ENCODE data around the gene ACP2. TPM values are rescaled to one million over a fixed set of nuclear protein-coding genes. Genes with fewer than 3 reads are reported as not detected.

The ACP2 gene
- total and polyA plus RNA-seq, 10 of the 15 experiments (the other 5 are each of a cell fraction or from before 2014, with no cell fraction given), result 0.98 to 11.7 (median 7.4) TPM

GRCh38 chr11:47213950-47214565 lies 34.6 kb downstream of the ACP2 start (continued):
- TF ChIP-seq, protein P1, sequence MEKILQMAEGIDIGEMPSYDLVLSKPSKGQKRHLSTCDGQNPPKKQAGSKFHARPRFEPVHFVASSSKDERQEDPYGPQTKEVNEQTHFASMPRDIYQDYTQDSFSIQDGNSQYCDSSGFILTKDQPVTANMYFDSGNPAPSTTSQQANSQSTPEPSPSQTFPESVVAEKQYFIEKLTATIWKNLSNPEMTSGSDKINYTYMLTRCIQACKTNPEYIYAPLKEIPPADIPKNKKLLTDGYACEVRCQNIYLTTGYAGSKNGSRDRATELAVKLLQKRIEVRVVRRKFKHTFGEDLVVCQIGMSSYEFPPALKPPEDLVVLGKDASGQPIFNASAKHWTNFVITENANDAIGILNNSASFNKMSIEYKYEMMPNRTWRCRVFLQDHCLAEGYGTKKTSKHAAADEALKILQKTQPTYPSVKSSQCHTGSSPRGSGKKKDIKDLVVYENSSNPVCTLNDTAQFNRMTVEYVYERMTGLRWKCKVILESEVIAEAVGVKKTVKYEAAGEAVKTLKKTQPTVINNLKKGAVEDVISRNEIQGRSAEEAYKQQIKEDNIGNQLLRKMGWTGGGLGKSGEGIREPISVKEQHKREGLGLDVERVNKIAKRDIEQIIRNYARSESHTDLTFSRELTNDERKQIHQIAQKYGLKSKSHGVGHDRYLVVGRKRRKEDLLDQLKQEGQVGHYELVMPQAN (conservative IDR thresholded peaks at IDR 0.05), result peak; percentile 32; the same call in 1 of the 2 replicates
- peak; percentile 66; the same call in 1 of the 2 replicates for TF ChIP-seq NFYB (IDR thresholded peaks at IDR 0.05; ENCODE audit: insufficient read depth, low read depth, low read length)
- TF ChIP-seq MTA2 (IDR thresholded peaks at IDR 0.05; ENCODE audit: low read depth), result no peak
- no peak for TF ChIP-seq RBBP5 (conservative IDR thresholded peaks at IDR 0.05)
- no peak for TF ChIP-seq SIN3A (IDR thresholded peaks at IDR 0.05; ENCODE audit: low read depth, low read length)
- peak; percentile 68 for TF ChIP-seq CREM (IDR thresholded peaks at IDR 0.05; ENCODE audit: low read depth)
- TF ChIP-seq ATF7 (IDR thresholded peaks at IDR 0.05; ENCODE audit: low read depth), result peak; percentile 80
- no peak for TF ChIP-seq GABPA (IDR thresholded peaks at IDR 0.05; ENCODE audit: low read depth)
- TF ChIP-seq ZNF207 (IDR thresholded peaks at IDR 0.05; ENCODE audit: borderline replicate concordance), result no peak
- TF ChIP-seq CHD1 (IDR thresholded peaks at IDR 0.05; ENCODE audit: low read depth, low read length), result no peak
- TF ChIP-seq RCOR1 (conservative IDR thresholded peaks at IDR 0.05; ENCODE audit: low read depth, low read length), result no peak
- no peak for TF ChIP-seq FOS (IDR thresholded peaks at IDR 0.05; ENCODE audit: borderline replicate concordance, extremely low read depth, insufficient read length)
- no peak for TF ChIP-seq TCF12 (IDR thresholded peaks at IDR 0.05; ENCODE audit: low read depth, low read length)
- TF ChIP-seq, protein P2, sequence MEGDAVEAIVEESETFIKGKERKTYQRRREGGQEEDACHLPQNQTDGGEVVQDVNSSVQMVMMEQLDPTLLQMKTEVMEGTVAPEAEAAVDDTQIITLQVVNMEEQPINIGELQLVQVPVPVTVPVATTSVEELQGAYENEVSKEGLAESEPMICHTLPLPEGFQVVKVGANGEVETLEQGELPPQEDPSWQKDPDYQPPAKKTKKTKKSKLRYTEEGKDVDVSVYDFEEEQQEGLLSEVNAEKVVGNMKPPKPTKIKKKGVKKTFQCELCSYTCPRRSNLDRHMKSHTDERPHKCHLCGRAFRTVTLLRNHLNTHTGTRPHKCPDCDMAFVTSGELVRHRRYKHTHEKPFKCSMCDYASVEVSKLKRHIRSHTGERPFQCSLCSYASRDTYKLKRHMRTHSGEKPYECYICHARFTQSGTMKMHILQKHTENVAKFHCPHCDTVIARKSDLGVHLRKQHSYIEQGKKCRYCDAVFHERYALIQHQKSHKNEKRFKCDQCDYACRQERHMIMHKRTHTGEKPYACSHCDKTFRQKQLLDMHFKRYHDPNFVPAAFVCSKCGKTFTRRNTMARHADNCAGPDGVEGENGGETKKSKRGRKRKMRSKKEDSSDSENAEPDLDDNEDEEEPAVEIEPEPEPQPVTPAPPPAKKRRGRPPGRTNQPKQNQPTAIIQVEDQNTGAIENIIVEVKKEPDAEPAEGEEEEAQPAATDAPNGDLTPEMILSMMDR (IDR thresholded peaks at IDR 0.05 in 2 of 3, conservative IDR thresholded peaks at IDR 0.05 in 1 of 3; ENCODE audit: control insufficient read depth in 2 of 3, extremely low read depth in 1 of 3, insufficient read depth in 1 of 3, low read depth in 3 of 3, low read length in 3 of 3), result no peak
- no peak for TF ChIP-seq RUNX3 (IDR thresholded peaks at IDR 0.05; ENCODE audit: low read length)
- TF ChIP-seq KDM1A (IDR thresholded peaks at IDR 0.05; ENCODE audit: borderline replicate concordance), result no peak
- no peak for TF ChIP-seq MEF2A (IDR thresholded peaks at IDR 0.05; ENCODE audit: insufficient read depth, low read depth, low read length)
- TF ChIP-seq ZNF687 (IDR thresholded peaks at IDR 0.05), result 0 out of 2 replicates have a peak, but pooled peaks have one; percentile 18
- no peak for TF ChIP-seq RELA (IDR thresholded peaks at IDR 0.05; ENCODE audit: borderline replicate concordance, partially characterized antibody)
- TF ChIP-seq IRF4 (IDR thresholded peaks at IDR 0.05; ENCODE audit: low read depth, low read length), result no peak
- TF ChIP-seq RELB (IDR thresholded peaks at IDR 0.05; ENCODE audit: low read depth), result no peak
- TF ChIP-seq CBX3 (IDR thresholded peaks at IDR 0.05; ENCODE audit: borderline replicate concordance, low read depth), result no peak

All from GM12878 (cell line).